A549 (cell line): ENCODE results near the gene CCDC187. TPM values are rescaled to one million over a fixed set of nuclear protein-coding genes. Genes with fewer than 3 reads are reported as not detected.

Source experiments
- ATAC-seq, 2 experiments: fragments of 200-7000 bp in 1 of 2; fragments of >200 bp in 1 of 2; cut with Nextera tagmentation in 1 of 2; cut with Tn5 transposase in 1 of 2; 3 replicates each; pipeline versions ENCODE4 v1.8.0 to v1.9.1; 2018 to 2020; ENCODE audit warnings: mild to moderate bottlenecking in 1 of 2, moderate library complexity in 1 of 2
- CTCF ChIA-PET: fragments of 300-600 bp; sonication (Branson Sonifier 250); formaldehyde crosslinking; extraction: SDS; loops from one replicate; lab custom pipeline; 2021; ENCODE audit warnings: antibody characterized with exemption, inconsistent platforms; lab: Yijun Ruan, JAX
- POLR2A ChIA-PET: fragments of 350-600 bp; formaldehyde crosslinking; extraction: SDS; loops from one replicate; lab custom pipeline; 2021; ENCODE audit warnings: antibody characterized with exemption, inconsistent platforms; lab: Yijun Ruan, JAX
- DNase-seq, 2 experiments: peaks; one replicate each; pipeline versions ENCODE4 v3.0.0 to v3.0.0-alpha.2; 2011 to 2016; ENCODE audit warnings: low read depth in 1 of 2, low spot score in 1 of 2
- FAIRE-seq: peaks from 2 replicates; lab custom pipeline; 2011; peaks lifted over from hg19 to GRCh38; lab: Jason Lieb, UNC
- H3K27ac ChIP-seq, 2 experiments: fragments of >200 bp; sonication (Bioruptor Twin); formaldehyde crosslinking; 3 replicates each; pipeline ENCODE4 v1.5.1; 2016 to 2017
- H3K4me1 ChIP-seq: fragments of >200 bp; sonication (Bioruptor Twin); formaldehyde crosslinking; 3 replicates; pipeline ENCODE4 v1.6.1; 2016
- H3K4me2 ChIP-seq: fragments of >200 bp; sonication (Bioruptor Twin); formaldehyde crosslinking; 3 replicates; pipeline ENCODE4 v1.6.1; 2016
- H3K4me3 ChIP-seq: fragments of >200 bp; sonication (Bioruptor Twin); formaldehyde crosslinking; 3 replicates; pipeline ENCODE4 v1.5.1; 2016
- H3K9me3 ChIP-seq: fragments of >200 bp; sonication (Bioruptor Twin); formaldehyde crosslinking; 3 replicates; pipeline ENCODE4 v1.6.1; 2016
- CBX2 ChIP-seq: fragments of 200-600 bp; sonication (generic); IDR thresholded peaks from 2 replicates; pipeline ENCODE4 v1.6.1; 2016; ENCODE audit warnings: low read depth, mild to moderate bottlenecking, borderline replicate concordance
- CBX8 ChIP-seq: fragments of 200-600 bp; sonication (generic); IDR thresholded peaks from 2 replicates; pipeline ENCODE4 v1.6.1; 2016
- E2F6 ChIP-seq: IDR thresholded peaks from 2 replicates; pipeline ENCODE4 v1.6.1; 2012; ENCODE audit warnings: low read depth, borderline replicate concordance
- EHF ChIP-seq: fragments of 250-450 bp; sonication (Bioruptor Pico); IDR thresholded peaks from 2 replicates; pipeline ENCODE4 v1.5.0; 2020; ENCODE audit warnings: mild to moderate bottlenecking
- EP300 ChIP-seq, 2 experiments: fragments of >200 bp; sonication (Bioruptor Twin); formaldehyde crosslinking; IDR thresholded peaks; 2 replicates in 1 of 2; 3 replicates in 1 of 2; pipeline ENCODE4 v1.6.1; 2016 to 2017
- FOSB ChIP-seq: fragments of 250-450 bp; sonication (Bioruptor Pico); IDR thresholded peaks from 2 replicates; pipeline ENCODE4 v1.5.0; 2020; ENCODE audit warnings: mild to moderate bottlenecking, moderate library complexity
- GATA3 ChIP-seq: IDR thresholded peaks from 2 replicates; pipeline ENCODE4 v1.6.1; 2012; ENCODE audit warnings: borderline replicate concordance
- HES2 ChIP-seq: fragments of >200 bp; sonication (Bioruptor Twin); formaldehyde crosslinking; IDR thresholded peaks from 2 replicates; pipeline ENCODE4 v1.6.1; 2016
- HEYL ChIP-seq: fragments of 250-450 bp; sonication (Bioruptor Pico); IDR thresholded peaks from 2 replicates; pipeline ENCODE4 v1.8.0; 2021; ENCODE audit warnings: mild to moderate bottlenecking, moderate library complexity
- HOXA7 ChIP-seq: fragments of 250-450 bp; sonication (Bioruptor Pico); IDR thresholded peaks from 2 replicates; pipeline ENCODE4 v1.5.0; 2020; ENCODE audit warnings: mild to moderate bottlenecking, moderate library complexity
- HOXB5 ChIP-seq: fragments of 250-450 bp; sonication (Bioruptor Pico); IDR thresholded peaks from 2 replicates; pipeline ENCODE4 v1.5.0; 2020; ENCODE audit warnings: mild to moderate bottlenecking, moderate library complexity
- KDM1A ChIP-seq: fragments of 200-600 bp; sonication (generic); IDR thresholded peaks from 2 replicates; pipeline ENCODE4 v1.6.1; 2016; ENCODE audit warnings: low read depth, mild to moderate bottlenecking
- KDM5A ChIP-seq: fragments of 200-600 bp; sonication (generic); IDR thresholded peaks from 2 replicates; pipeline ENCODE4 v1.6.1; 2016; ENCODE audit warnings: antibody characterized with exemption, mild to moderate bottlenecking
- MAFK ChIP-seq: fragments of 450-650 bp; IDR thresholded peaks from 2 replicates; pipeline ENCODE4 v1.6.1; 2014; ENCODE audit not compliant: partially characterized antibody
- MAZ ChIP-seq: fragments of 150-350 bp; IDR thresholded peaks from 2 replicates; pipeline ENCODE4 v1.6.1; 2014; ENCODE audit warnings: antibody characterized with exemption, low read depth, low read length, borderline replicate concordance
- NFE2L2 ChIP-seq: fragments of 150-350 bp; conservative IDR thresholded peaks from 2 replicates; pipeline ENCODE4 v1.6.1; 2014; ENCODE audit warnings: low read length
- PHF8 ChIP-seq: fragments of 200-600 bp; sonication (generic); IDR thresholded peaks from 2 replicates; pipeline ENCODE4 v1.6.1; 2016; ENCODE audit warnings: low read depth, mild to moderate bottlenecking, antibody characterized with exemption, moderate library complexity, borderline replicate concordance
- POLR2A ChIP-seq: IDR thresholded peaks from 2 replicates; pipeline ENCODE4 v1.6.1; 2012; ENCODE audit warnings: mild to moderate bottlenecking, low read length
- RAD21 ChIP-seq, 2 experiments: fragments of >200 bp in 1 of 2; sonication (Bioruptor Twin) in 1 of 2; formaldehyde crosslinking in 1 of 2; IDR thresholded peaks in 1 of 2; conservative IDR thresholded peaks in 1 of 2; 2 replicates in 1 of 2; 3 replicates in 1 of 2; pipeline ENCODE4 v1.6.1; 2012 to 2018; ENCODE audit warnings: inconsistent platforms in 1 of 2
- REST ChIP-seq: fragments of 200-600 bp; sonication (generic); IDR thresholded peaks from 2 replicates; pipeline ENCODE4 v1.6.1; 2016; ENCODE audit warnings: antibody characterized with exemption, mild to moderate bottlenecking, moderate library complexity
- SMC3 ChIP-seq: fragments of >200 bp; sonication (Bioruptor Twin); formaldehyde crosslinking; IDR thresholded peaks from 3 replicates; pipeline ENCODE4 v1.6.1; 2018; ENCODE audit warnings: inconsistent platforms
- SREBF2 ChIP-seq: fragments of 450-650 bp; IDR thresholded peaks from 2 replicates; pipeline ENCODE4 v1.6.1; 2014; ENCODE audit warnings: mild to moderate bottlenecking, moderate library complexity
- TFCP2L1 ChIP-seq: fragments of 250-450 bp; sonication (Bioruptor Pico); IDR thresholded peaks from 2 replicates; pipeline ENCODE4 v1.5.0; 2021; ENCODE audit warnings: mild to moderate bottlenecking
- TP53 ChIP-seq: fragments of 250-450 bp; sonication (Bioruptor Pico); IDR thresholded peaks from 2 replicates; pipeline ENCODE4 v1.5.0; 2021; ENCODE audit warnings: mild to moderate bottlenecking, moderate library complexity
- ZNF302 ChIP-seq: fragments of 250-450 bp; sonication (Bioruptor Pico); IDR thresholded peaks from 2 replicates; pipeline ENCODE4 v1.9.0; 2021; ENCODE audit warnings: inconsistent platforms, mild to moderate bottlenecking, moderate library complexity
- WGBS: methylation state at CpG from one replicate; pipeline ENCODE4 v1.1.6; 2017; ENCODE audit errors: missing lambda C conversion rate; 5-methylcytosine and 5-hydroxymethylcytosine counted together
- polyA plus RNA-seq, 4 experiments: library from polyadenylated mRNA; depleted of rRNA in 3 of 4; stranded (reverse); fragments of >200 nt; fragmentation: RNase III in 1 of 4; extraction: RNeasy Plus Mini Kit Qiagen cat#74134 plus additional on column Dnase treatment in 1 of 4; gene quantifications; 2 replicates in 3 of 4; 3 replicates in 1 of 4; pipeline ENCODE4 v1.2.3, GENCODE V29; 2011 to 2017

CCDC187 gene
- polyA plus RNA-seq, 2 of the 4 experiments (the other 2 are of a cell fraction) = under 0.01 TPM; not detected in 1

GRCh38 chr9:136278894-136279293 lies 25.0 kb downstream of the CCDC187 start (continued):
- TF ChIP-seq E2F6 = no peak
- TF ChIP-seq KDM1A = no peak
- no peak for TF ChIP-seq REST
- TF ChIP-seq CBX8 = no peak
- no peak for TF ChIP-seq RAD21 (conservative IDR thresholded peaks at IDR 0.05 in 1 of 2, IDR thresholded peaks at IDR 0.05 in 1 of 2)
- TF ChIP-seq TP53 = no peak
- no peak for TF ChIP-seq HOXB5
- TF ChIP-seq, all 56 proteins: peak for 0

- POLR2A ChIA-PET = interaction anchor here (2.5 kb wide), 1 partner anchor 11 kb away, joined by 11 read pairs; no protein-coding TSS in a partner anchor
Measured at GRCh38 chr9:136278221-136278620, 25.7 kb downstream of the CCDC187 start.

GRCh38 chr9:136277746-136278145 lies 26.1 kb downstream of the CCDC187 start:
- ATAC-seq = no peak

More at GRCh38 chr9:136278221-136278620, 25.7 kb downstream of the CCDC187 start:
- ATAC-seq = no peak
- H3K27ac ChIP-seq = no peak overlapping the region
- H3K4me1 ChIP-seq = no peaks in the 10 kb centered on the region
- FAIRE-seq = no peak
- CTCF ChIA-PET = interaction anchor here (0.6 to 1.8 kb wide), 8 partner anchors 8 to 680 kb away, joined by 3 to 5 read pairs (median 4); no protein-coding TSS in a partner anchor
- no peak for DNase-seq
- H3K4me3 ChIP-seq = no peak overlapping the region
- TF ChIP-seq KDM1A = no peak
- no peak for TF ChIP-seq HEYL (CRISPR knock-in tag)
- no peak for TF ChIP-seq PHF8
- no peak for TF ChIP-seq KDM5A
- TF ChIP-seq EHF = no peak
- TF ChIP-seq MAZ = no peak
- no peak for TF ChIP-seq EP300 (IDR thresholded peaks at IDR 0.05)
- TF ChIP-seq CBX2 = no peak
- TF ChIP-seq GATA3 = no peak
- no peak for TF ChIP-seq MAFK
- no peak for TF ChIP-seq NFE2L2
- no peak for TF ChIP-seq SREBF2
- TF ChIP-seq POLR2A = no peak
- no peak for TF ChIP-seq HOXA7
- no peak for TF ChIP-seq HES2
- TF ChIP-seq TFCP2L1 (CRISPR knock-in tag) = no peak
- H3K4me2 ChIP-seq = no peak overlapping the region
- WGBS = 58% methylated on average over 8 of the region's 9 CpGs
- no peaks in the 10 kb centered on the region for H3K9me3 ChIP-seq

More at GRCh38 chr9:136277746-136278145, 26.1 kb downstream of the CCDC187 start:
- ChIA-PET POLR2A (interaction anchor here (2.5 kb wide), 1 partner anchor 10 kb away, joined by 11 read pairs; no protein-coding TSS in a partner anchor), CTCF (interaction anchor here (0.9 to 2.5 kb wide), 7 partner anchors 9 to 679 kb away, joined by 3 to 9 read pairs (median 4); no protein-coding TSS in a partner anchor)
- no peak for FAIRE-seq
- Histone ChIP-seq H3K4me3 (no peak overlapping the region), H3K9me3 (no peaks in the 10 kb centered on the region), H3K4me2 (no peak overlapping the region), H3K27ac (no peak overlapping the region), H3K4me1 (no peaks in the 10 kb centered on the region)
- no peak for DNase-seq
- 53% methylated on average over 14 of the region's 14 CpGs for WGBS
- no peak for TF ChIP-seq FOSB (CRISPR knock-in tag)
- no peak for TF ChIP-seq ZNF302 (CRISPR knock-in tag)
- TF ChIP-seq CBX8 = no peak
- no peak for TF ChIP-seq PHF8
- TF ChIP-seq SMC3 = no peak
- no peak for TF ChIP-seq TFCP2L1 (CRISPR knock-in tag)
